Epithelial cell of proximal tubule (primary cell): Measurements from ENCODE around the gene CCNQ. TPM values are rescaled to one million over a fixed set of nuclear protein-coding genes. Genes with fewer than 3 reads are reported as not detected.

Source experiments
- DNase-seq: peaks from one replicate; pipeline ENCODE4 v3.0.0-alpha.2; 2011; ENCODE audit warnings: low read depth
- H3K4me3 ChIP-seq: 2 replicates; pipeline ENCODE4 v1.5.1; 2011; ENCODE audit warnings: low read depth, mild to moderate bottlenecking, low read length
- total RNA-seq: library from RNA; depleted of rRNA; stranded (reverse); fragments of >200 nt; gene quantifications from 2 replicates; pipeline ENCODE4 v1.2.3, GENCODE V29; 2015
- TF ChIP-seq, protein P1 (sequence below): conservative IDR thresholded peaks from 2 replicates; pipeline ENCODE4 v1.5.1; 2012; ENCODE audit warnings: low read depth, mild to moderate bottlenecking, low read length

The CCNQ gene
- total RNA-seq, 1 donor from 2014 or later: 31.4 TPM

DNA sequence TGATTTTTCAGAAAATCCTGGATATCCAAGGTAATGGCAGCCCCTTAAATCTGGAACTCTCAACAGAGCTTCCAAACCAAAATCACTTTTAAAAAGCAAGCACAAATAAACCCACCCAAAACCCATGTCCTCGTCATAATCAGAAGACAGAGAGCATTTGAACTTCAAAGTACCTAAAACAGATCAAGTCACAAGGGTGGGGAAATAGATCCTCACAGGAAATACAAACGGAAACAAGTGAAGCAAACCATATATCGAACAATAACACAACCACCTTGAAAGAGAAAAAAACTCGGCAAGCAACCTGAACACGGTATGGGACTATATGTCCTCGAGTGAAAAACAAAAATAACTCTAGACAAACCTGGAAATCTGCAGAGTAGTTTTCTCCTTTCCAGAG is 15.9 kb upstream of the CCNQ start:
- TF ChIP-seq, protein P1, sequence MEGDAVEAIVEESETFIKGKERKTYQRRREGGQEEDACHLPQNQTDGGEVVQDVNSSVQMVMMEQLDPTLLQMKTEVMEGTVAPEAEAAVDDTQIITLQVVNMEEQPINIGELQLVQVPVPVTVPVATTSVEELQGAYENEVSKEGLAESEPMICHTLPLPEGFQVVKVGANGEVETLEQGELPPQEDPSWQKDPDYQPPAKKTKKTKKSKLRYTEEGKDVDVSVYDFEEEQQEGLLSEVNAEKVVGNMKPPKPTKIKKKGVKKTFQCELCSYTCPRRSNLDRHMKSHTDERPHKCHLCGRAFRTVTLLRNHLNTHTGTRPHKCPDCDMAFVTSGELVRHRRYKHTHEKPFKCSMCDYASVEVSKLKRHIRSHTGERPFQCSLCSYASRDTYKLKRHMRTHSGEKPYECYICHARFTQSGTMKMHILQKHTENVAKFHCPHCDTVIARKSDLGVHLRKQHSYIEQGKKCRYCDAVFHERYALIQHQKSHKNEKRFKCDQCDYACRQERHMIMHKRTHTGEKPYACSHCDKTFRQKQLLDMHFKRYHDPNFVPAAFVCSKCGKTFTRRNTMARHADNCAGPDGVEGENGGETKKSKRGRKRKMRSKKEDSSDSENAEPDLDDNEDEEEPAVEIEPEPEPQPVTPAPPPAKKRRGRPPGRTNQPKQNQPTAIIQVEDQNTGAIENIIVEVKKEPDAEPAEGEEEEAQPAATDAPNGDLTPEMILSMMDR: no peak
- no peak for DNase-seq

DNA sequence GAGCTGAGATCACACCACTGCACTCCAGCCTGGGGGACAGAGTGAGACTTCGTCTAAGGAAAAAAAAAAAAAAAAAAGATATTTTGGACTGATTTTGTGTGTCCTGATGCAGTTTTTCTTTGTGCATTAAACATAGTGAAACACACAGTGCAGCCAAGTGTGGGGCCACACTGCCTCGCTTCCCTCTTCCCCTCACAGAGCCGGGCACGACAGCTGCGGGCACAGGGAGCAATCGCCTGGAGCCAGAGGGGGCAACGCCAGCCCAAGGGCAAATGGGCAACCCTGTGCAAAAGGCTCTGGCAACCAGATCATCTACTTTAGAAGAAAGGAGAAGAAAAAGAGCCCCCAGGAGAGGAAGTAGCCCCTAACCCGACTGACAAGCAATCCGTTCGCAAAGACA is 13.5 kb upstream of the CCNQ start:
- TF ChIP-seq, protein P1: no peak
- no peak for DNase-seq
- H3K4me3 ChIP-seq: no peak overlapping the region

More for the DNA sequence above, 15.9 kb upstream of the CCNQ start:
- no peak overlapping the region for H3K4me3 ChIP-seq

DNA sequence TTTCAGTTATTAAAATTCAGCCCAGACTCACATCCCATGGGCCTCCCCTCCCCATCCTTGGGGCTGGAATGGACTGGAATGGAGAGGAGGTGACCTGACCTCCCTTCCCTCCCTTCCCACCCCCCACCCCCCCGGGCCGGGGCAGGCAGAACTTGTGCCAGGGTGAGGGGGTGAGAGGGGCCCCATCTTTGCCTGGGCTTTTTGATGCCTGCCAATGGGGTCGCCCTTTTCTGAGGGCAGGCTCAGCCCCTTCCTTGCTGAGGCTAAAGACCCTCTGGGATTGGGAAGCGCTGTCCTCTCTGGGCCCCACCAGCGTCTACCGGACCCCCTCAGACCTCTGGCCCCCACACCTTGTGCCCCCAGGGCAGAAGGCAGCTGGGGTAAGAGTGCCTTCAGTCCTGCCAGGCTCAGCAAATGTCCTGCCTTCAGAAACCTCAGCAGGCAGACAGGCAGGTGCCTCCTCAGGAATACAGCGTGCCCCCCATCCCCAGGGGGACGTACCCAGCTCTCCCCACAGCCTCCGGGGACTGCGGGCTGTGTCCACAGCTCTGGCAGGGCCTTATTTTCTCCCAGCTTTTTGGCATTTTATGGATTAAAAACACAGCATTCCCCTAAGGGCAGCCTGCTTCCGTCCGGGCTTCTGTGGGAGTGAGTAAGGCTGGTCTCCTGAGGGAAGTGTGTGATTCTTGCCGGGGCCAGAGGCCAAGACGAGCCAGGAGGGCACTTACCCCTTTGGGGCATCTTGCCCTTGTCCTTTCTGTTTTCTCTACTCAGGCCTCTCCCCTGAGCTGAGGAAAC is 12.6 kb upstream of the CCNQ start:
- no peak for DNase-seq
- no peak overlapping the region for H3K4me3 ChIP-seq
- TF ChIP-seq, protein P1: no peak

DNA sequence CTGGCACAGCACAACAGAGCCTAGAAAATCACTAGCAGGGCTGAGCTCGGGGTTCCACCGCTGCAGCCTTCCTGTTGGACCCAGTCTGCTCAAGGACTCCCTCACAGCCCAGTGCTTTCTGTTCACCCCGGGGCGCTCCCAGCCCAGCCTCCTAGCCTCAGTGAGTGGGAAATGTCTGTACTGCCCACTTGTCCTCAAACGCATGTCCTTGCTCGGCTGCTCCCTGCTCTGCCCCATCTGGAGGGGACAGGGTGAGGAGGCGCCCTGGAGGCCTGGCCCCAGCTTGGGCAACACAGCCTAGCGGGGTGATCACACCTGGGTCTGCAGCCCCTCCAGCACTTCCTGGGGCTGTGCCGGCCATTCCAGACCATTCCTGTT is 11.9 kb upstream of the CCNQ start:
- H3K4me3 ChIP-seq: no peak overlapping the region
- TF ChIP-seq, protein P1: peak; percentile 2
- DNase-seq: no peak

DNA sequence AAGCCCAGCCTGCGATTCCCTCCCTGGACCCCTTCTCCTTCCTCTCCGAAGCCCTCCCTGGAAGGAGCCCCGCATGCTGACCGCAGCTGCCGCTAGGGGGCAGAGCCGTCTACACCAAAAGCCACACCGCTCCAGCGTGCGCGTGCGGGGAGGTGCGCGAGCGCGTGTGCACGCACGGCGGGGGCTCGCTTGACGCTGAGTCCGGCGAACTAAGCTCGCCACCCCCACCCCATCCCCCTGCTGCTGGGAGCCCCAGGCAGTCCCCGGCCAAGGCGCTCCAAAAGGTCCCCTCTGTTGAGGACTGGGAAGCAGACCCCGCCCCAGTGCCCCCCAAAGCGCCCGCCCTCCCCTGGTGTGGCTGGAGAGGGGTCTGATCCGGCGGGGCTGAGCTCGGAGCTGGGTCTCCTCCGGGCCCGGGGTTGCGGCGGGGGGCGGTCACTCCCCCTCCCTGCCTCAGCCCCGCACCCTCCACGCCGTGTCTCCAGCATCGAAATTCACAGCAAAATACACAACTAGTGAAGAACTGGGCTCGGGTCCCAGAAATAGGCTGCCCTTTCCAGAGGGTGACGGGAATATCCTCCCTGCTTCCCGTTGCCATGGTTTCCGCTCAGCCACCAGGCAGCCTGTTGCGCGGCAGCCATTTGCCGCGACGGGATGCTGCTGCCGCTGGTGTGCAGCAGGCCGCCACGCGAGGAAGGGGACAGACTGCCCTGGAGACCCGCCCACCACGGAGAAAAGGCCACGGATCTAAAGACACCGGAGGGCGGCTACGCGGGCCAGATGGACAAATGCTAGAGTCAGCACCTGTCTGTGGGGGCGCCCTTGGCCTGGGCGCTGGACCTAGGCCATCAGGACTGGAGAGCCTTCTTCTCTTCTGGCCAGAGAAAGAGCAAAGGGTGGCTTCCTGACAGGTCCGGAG is 11.2 kb upstream of the CCNQ start:
- peak overlapping the region; percentile 21 for H3K4me3 ChIP-seq
- TF ChIP-seq, protein P1: peak; percentile 65
- DNase-seq: no peak

DNA sequence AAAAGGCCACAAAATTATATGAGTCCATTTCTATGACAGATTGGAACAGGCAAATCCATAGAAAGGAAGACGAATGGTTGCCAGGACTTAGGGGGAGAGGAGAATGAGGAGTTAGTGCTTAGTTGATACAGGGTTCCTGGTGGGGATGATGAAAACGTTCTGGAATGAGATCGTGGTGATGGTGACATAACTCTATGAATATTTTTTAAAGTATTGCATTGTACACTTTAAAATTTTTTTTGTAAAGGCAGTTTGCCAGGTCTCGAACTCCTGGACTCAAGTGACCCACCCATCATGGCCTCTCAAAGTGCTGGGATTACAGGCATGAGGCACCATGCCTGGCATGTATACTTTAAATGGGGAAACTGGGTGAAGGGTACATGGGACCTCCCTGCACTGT is 9.9 kb upstream of the CCNQ start:
- H3K4me3 ChIP-seq: no peak overlapping the region
- DNase-seq: no peak
- TF ChIP-seq, protein P1: no peak
